DOHH2 (cell line): ENCODE measurements around the gene TIPIN.

Source experiments
- H3F3A ChIP-seq: fragments of 200-600 bp; sonication (generic), shearing (Covaris generic); 2 replicates; pipeline ENCODE4 v1.6.0; 2016; ENCODE audit warnings: antibody characterized with exemption, mild to moderate bottlenecking; ENCODE audit not compliant: control insufficient read depth, insufficient read depth
- H3K27ac ChIP-seq: fragments of 200-600 bp; sonication (generic); 2 replicates; pipeline ENCODE4 v1.5.1; 2014; ENCODE audit warnings: low read depth, mild to moderate bottlenecking, low read length, moderate library complexity
- H3K27me3 ChIP-seq: fragments of 200-600 bp; sonication (generic); 2 replicates; pipeline ENCODE4 v1.6.1; 2014; ENCODE audit warnings: mild to moderate bottlenecking, low read length, mixed read lengths; ENCODE audit not compliant: control insufficient read depth
- H3K36me3 ChIP-seq: fragments of 200-600 bp; sonication (generic); 2 replicates; pipeline ENCODE4 v1.6.1; 2014; ENCODE audit warnings: mild to moderate bottlenecking, low read length, moderate library complexity, mixed read lengths; ENCODE audit not compliant: control insufficient read depth
- H3K4me1 ChIP-seq: fragments of 200-600 bp; sonication (generic); 2 replicates; pipeline ENCODE4 v1.6.1; 2014; ENCODE audit warnings: mild to moderate bottlenecking, low read length, mixed read lengths; ENCODE audit not compliant: control insufficient read depth
- H3K4me2 ChIP-seq: fragments of 200-600 bp; sonication (generic); 2 replicates; pipeline ENCODE4 v1.6.0; 2014; ENCODE audit warnings: mild to moderate bottlenecking, low read length, moderate library complexity
- H3K4me3 ChIP-seq: fragments of 200-600 bp; sonication (generic); 2 replicates; pipeline ENCODE4 v1.5.1; 2014; ENCODE audit warnings: mild to moderate bottlenecking, low read length, mixed read lengths
- H3K79me2 ChIP-seq: fragments of 200-600 bp; sonication (generic); 2 replicates; pipeline ENCODE4 v1.6.1; 2014; ENCODE audit warnings: mild to moderate bottlenecking, low read length, mixed read lengths; ENCODE audit not compliant: control insufficient read depth
- H3K9me2 ChIP-seq: fragments of 200-600 bp; sonication (generic); replicated peaks from 2 replicates; pipeline ENCODE4 v1.6.1; 2014; ENCODE audit warnings: mild to moderate bottlenecking, low read length, mixed read lengths; ENCODE audit not compliant: control insufficient read depth
- H3K9me3 ChIP-seq: fragments of 200-600 bp; sonication (generic); 2 replicates; pipeline ENCODE4 v1.6.1; 2014; ENCODE audit warnings: antibody characterized with exemption, low read length, mixed read lengths; ENCODE audit not compliant: control insufficient read depth, insufficient read depth
- H4K20me1 ChIP-seq: fragments of 200-600 bp; sonication (generic); 2 replicates; pipeline ENCODE4 v1.6.0; 2014; ENCODE audit warnings: low read depth, mild to moderate bottlenecking, antibody characterized with exemption, low read length, moderate library complexity; ENCODE audit not compliant: control insufficient read depth, insufficient read depth
- EZH2phosphoT487 ChIP-seq: fragments of 200-600 bp; sonication (generic); IDR thresholded peaks from 2 replicates; pipeline ENCODE4 v1.6.1; 2017; ENCODE audit warnings: borderline replicate concordance, mild to moderate bottlenecking, antibody characterized with exemption, low read length, moderate library complexity, mixed read lengths
- TF ChIP-seq, protein P1 (sequence below): fragments of 200-600 bp; sonication (generic); IDR thresholded peaks from one replicate; pipeline ENCODE4 v1.5.1; 2014; ENCODE audit warnings: antibody characterized with exemption, mild to moderate bottlenecking, low read depth, low read length; ENCODE audit not compliant: poor library complexity, severe bottlenecking

Gene TIPIN

DNA sequence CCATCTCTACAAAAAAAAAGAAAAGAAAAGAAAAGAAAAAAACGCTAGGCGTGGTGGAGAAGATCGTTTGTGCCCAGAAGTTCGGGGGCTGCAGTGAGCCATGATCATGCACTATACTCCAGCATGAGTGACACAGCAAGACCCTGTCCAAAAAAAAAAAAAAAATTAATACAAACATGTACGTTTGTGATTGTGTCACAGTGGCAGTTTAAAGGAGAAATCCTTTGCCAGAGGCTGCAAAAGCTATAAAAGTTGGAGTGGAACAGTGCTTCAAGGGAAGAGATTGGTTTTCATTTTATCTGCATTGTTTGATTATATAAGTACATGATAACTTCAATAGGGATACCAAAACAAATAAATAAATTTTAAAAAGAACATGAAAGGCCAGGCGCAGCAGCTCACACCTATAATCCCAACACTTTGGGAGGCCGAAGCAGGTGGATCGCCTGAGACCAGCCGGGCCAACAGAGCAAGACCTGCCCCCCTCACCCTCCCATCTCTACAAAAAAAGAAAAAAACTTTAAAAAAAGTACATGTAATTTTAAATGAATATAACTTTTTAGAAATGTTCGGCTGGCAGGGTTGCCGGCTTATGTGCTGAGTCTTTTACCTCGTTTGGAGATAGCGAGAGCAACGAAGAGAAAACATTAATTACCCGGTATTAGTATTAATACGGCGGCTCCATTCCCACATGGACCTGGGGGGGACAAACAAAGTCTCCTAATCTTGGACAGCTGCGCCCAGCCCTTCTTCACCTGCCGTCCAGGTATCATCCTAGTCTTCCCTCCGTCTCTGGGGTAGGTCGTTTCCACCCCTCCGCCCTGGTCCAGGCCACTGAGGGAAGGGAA, 63.7 kb downstream of the TIPIN start:
- H3K36me3 ChIP-seq, result peaks cover 36% of the 10 kb centered on the region
- H3K4me1 ChIP-seq, result peaks cover 57% of the 10 kb centered on the region
- no peaks in the 10 kb centered on the region for H4K20me1 ChIP-seq
- H3K9me2 ChIP-seq, result no peaks in the 10 kb centered on the region
- peak overlapping the region; percentile 98 for H3K4me2 ChIP-seq
- no peak for TF ChIP-seq EZH2phosphoT487
- TF ChIP-seq, protein P1, sequence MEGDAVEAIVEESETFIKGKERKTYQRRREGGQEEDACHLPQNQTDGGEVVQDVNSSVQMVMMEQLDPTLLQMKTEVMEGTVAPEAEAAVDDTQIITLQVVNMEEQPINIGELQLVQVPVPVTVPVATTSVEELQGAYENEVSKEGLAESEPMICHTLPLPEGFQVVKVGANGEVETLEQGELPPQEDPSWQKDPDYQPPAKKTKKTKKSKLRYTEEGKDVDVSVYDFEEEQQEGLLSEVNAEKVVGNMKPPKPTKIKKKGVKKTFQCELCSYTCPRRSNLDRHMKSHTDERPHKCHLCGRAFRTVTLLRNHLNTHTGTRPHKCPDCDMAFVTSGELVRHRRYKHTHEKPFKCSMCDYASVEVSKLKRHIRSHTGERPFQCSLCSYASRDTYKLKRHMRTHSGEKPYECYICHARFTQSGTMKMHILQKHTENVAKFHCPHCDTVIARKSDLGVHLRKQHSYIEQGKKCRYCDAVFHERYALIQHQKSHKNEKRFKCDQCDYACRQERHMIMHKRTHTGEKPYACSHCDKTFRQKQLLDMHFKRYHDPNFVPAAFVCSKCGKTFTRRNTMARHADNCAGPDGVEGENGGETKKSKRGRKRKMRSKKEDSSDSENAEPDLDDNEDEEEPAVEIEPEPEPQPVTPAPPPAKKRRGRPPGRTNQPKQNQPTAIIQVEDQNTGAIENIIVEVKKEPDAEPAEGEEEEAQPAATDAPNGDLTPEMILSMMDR, result no peak
- H3K27ac ChIP-seq, result peak overlapping the region; percentile 92
- peaks cover 60% of the 10 kb centered on the region for H3K79me2 ChIP-seq
- peaks cover 15% of the 10 kb centered on the region for H3F3A ChIP-seq
- H3K9me3 ChIP-seq, result no peaks in the 10 kb centered on the region
- no peaks in the 10 kb centered on the region for H3K27me3 ChIP-seq
- H3K4me3 ChIP-seq, result peak overlapping the region; percentile 88

DNA sequence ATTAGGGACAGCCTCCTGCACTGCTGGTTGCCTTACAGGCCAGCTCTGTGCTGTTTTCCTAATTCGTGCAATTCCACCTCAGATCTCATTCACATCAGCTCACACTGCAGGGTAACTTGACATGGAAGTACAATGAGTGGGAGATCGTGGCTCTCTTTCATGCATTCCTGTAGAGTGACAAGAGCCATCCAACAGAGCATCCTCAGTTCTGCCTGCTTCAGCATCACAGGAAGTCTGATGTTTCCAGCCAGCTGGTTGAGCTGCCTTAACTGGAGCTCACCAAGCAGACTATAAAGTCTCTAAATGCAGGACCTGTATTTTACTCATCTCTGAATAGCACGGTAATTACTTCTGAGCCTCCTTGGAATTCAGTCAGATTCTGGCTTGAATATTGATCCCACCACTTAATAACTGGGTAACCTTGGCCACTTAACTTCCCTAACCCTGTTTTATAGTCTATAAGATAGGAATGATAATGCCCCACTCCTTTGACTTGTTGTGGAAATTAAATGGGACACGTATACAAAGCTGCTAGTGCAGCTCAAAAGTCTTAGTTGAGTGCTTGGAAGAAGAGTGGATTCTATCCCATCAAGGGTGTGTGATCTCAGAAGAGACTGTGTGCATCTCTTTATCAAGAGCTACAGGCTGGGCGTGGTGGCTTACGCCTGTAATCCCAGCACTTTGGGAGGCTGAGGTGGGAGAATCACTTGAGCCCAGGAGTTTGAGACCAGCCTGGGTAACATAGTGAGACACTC, 64.5 kb downstream of the TIPIN start:
- Histone ChIP-seq H3K27me3 (no peaks in the 10 kb centered on the region), H3K4me1 (peaks cover 64% of the 10 kb centered on the region), H3F3A (peaks cover 15% of the 10 kb centered on the region), H3K27ac (peak overlapping the region; percentile 92), H3K9me3 (no peaks in the 10 kb centered on the region), H3K36me3 (peaks cover 30% of the 10 kb centered on the region), H3K4me2 (peak overlapping the region; percentile 98), H3K4me3 (peak overlapping the region; percentile 88), H3K9me2 (no peaks in the 10 kb centered on the region), H4K20me1 (no peaks in the 10 kb centered on the region), H3K79me2 (peaks cover 54% of the 10 kb centered on the region)
- TF ChIP-seq EZH2phosphoT487, result no peak
- TF ChIP-seq, protein P1, result no peak

DNA sequence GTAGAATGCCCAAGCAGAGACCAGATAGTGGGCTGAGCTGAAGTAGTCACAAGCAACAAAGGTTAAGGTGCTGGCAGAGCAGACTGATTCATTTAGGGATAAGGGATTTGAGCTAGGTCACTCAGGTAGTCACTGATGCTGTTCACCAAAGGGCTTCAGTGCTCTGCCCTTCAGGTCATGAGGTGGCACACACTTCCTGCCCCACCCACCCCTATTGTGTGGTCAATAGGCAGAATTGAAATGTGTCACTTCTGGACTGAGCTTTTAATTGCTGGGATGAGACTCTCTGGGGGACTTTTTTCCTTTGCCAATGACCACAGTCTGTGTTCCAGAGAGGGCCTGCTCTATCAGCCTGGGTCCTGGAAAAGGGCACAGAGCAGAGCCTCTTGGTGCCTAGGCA, 66.0 kb downstream of the TIPIN start:
- Histone ChIP-seq H3K9me2 (no peaks in the 10 kb centered on the region), H3K27me3 (no peaks in the 10 kb centered on the region), H4K20me1 (no peaks in the 10 kb centered on the region), H3K4me3 (no peak overlapping the region), H3K36me3 (peaks cover 19% of the 10 kb centered on the region), H3K9me3 (no peaks in the 10 kb centered on the region), H3K4me2 (no peak overlapping the region), H3K27ac (no peak overlapping the region), H3K4me1 (peaks cover 58% of the 10 kb centered on the region), H3K79me2 (peaks cover 39% of the 10 kb centered on the region), H3F3A (peaks cover 15% of the 10 kb centered on the region)
- TF ChIP-seq, protein P1, result no peak
- TF ChIP-seq EZH2phosphoT487, result no peak
